OCI-LY3 (cell line): ENCODE data around the gene MGAT5B.

Experiments
- H2AFZ ChIP-seq: fragments of 200-600, 300-600 bp; shearing (Covaris generic); 2 replicates; pipeline ENCODE4 v1.6.0; 2014; ENCODE audit warnings: antibody characterized with exemption, low read depth, low read length
- H3K27ac ChIP-seq: fragments of 200-600, 300-600 bp; sonication (generic); 2 replicates; pipeline ENCODE4 v1.5.1; 2014; ENCODE audit warnings: mild to moderate bottlenecking, low read length, moderate library complexity, mixed read lengths
- H3K27me3 ChIP-seq: fragments of 200-600, 300-600 bp; sonication (generic); 2 replicates; pipeline ENCODE4 v1.6.1; 2014; ENCODE audit warnings: low read depth, low read length, mixed read lengths
- H3K36me3 ChIP-seq: fragments of 200-600, 300-600 bp; sonication (generic); replicated peaks from 2 replicates; pipeline ENCODE3; 2014; ENCODE audit warnings: low read depth, low read length, mixed read lengths
- H3K4me1 ChIP-seq: fragments of 300-600, 200-600 bp; sonication (generic); 2 replicates; pipeline ENCODE4 v1.6.1; 2014; ENCODE audit warnings: low read length, mixed read lengths
- H3K4me2 ChIP-seq: fragments of 200-600, 300-600 bp; sonication (generic); 2 replicates; pipeline ENCODE4 v1.6.1; 2014; ENCODE audit warnings: low read length, mixed read lengths
- H3K4me3 ChIP-seq: fragments of 300-600, 200-600 bp; sonication (generic); 2 replicates; pipeline ENCODE4 v1.5.1; 2014; ENCODE audit warnings: antibody characterized with exemption, mild to moderate bottlenecking, low read length, moderate library complexity
- H3K79me2 ChIP-seq: fragments of 300-600, 200-600 bp; shearing (Covaris generic); 2 replicates; pipeline ENCODE4 v1.6.1; 2014; ENCODE audit warnings: mild to moderate bottlenecking, low read length, mixed read lengths
- H3K9ac ChIP-seq: fragments of 300-600, 200-600 bp; shearing (Covaris generic); 2 replicates; pipeline ENCODE4 v1.6.0; 2014; ENCODE audit warnings: mild to moderate bottlenecking, low read length, moderate library complexity
- H3K9me3 ChIP-seq: fragments of 200-600, 300-600 bp; shearing (Covaris generic); 2 replicates; pipeline ENCODE4 v1.6.1; 2014; ENCODE audit warnings: low read length, mixed read lengths; ENCODE audit not compliant: insufficient read depth
- H4K20me1 ChIP-seq: fragments of 200-600, 300-600 bp; sonication (generic); 2 replicates; pipeline ENCODE4 v1.6.1; 2016; ENCODE audit warnings: low read length, mixed read lengths; ENCODE audit not compliant: insufficient read depth
- CTCF ChIP-seq: fragments of 200-600, 300-600 bp; sonication (generic); IDR thresholded peaks from 2 replicates; pipeline ENCODE4 v1.5.1; 2014; ENCODE audit warnings: antibody characterized with exemption, low read length, low read depth
- EZH2phosphoT487 ChIP-seq: fragments of 200-600 bp; shearing (Covaris generic); IDR thresholded peaks from 2 replicates; pipeline ENCODE4 v1.6.1; 2018; ENCODE audit warnings: antibody characterized with exemption, mixed run types, low read depth

MGAT5B gene

DNA sequence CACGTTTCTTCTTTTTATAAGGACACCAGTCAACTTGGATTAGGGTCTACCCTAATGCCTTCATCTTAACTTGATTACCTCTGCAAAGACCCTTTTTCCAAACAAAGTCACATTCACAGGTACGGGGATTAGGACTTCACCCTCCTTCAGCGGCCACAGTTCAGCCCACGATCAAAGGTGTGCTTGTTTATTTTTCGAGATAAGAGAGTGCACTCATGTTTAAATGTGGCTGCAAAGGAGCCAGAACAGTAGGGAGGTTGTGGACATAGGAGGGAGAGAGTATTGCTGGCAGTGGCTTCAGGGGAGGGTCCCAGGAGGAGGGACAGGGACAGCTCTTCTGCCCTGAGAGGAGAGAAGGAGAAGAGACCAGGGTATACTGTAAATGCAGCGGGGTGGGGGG, 46.7 kb downstream of the MGAT5B start:
- Histone ChIP-seq H2AFZ (no peak overlapping the region), H3K79me2 (no peaks in the 10 kb centered on the region), H3K27me3 (peaks cover 15% of the 10 kb centered on the region), H3K9me3 (no peaks in the 10 kb centered on the region), H4K20me1 (no peaks in the 10 kb centered on the region), H3K4me1 (no peaks in the 10 kb centered on the region), H3K4me2 (no peak overlapping the region), H3K9ac (no peak overlapping the region), H3K27ac (no peak overlapping the region), H3K36me3 (no peaks in the 10 kb centered on the region), H3K4me3 (no peak overlapping the region)
- TF ChIP-seq EZH2phosphoT487 (no peak), CTCF (no peak)

DNA sequence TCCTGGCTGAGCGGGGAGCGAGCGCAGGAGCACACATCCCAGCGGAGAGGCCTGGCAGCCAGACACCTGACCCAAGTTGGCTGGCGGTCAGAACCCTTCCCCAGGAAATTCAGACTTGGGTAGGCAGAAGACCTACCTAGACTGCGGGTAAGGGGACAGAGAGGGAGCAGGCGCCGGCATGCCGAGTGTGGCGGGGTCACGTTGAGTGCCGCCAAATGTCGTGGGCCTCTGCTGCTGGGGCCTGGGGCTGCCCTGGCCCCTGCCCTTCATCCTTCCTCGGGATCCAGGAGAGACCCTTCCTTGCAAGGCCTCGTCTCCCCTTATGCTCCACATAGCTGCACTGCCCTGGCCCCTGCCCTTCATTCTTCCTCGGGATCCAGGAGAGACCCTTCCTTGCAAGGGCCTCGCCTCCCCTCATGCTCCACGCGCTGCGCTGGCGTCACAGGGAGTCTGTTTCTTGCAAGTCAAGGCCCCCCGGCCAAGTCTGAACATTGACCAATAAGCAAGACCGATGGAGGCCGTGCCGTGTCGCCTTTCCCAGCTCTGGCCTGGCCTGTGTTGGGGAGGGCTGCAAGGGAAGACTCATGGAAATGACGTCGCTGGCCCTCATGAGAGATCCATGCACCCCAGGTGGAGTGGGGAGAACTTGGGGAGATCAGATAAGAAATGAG, 47.8 kb downstream of the MGAT5B start:
- H3K79me2 ChIP-seq, result no peaks in the 10 kb centered on the region
- no peaks in the 10 kb centered on the region for H3K9me3 ChIP-seq
- H3K4me2 ChIP-seq, result no peak overlapping the region
- H3K27me3 ChIP-seq, result peaks cover 25% of the 10 kb centered on the region
- TF ChIP-seq CTCF (no peak), EZH2phosphoT487 (no peak)
- no peak overlapping the region for H2AFZ ChIP-seq
- no peak overlapping the region for H3K4me3 ChIP-seq
- no peak overlapping the region for H3K27ac ChIP-seq
- H3K4me1 ChIP-seq, result no peaks in the 10 kb centered on the region
- H3K36me3 ChIP-seq, result no peaks in the 10 kb centered on the region
- H4K20me1 ChIP-seq, result no peaks in the 10 kb centered on the region
- H3K9ac ChIP-seq, result no peak overlapping the region

DNA sequence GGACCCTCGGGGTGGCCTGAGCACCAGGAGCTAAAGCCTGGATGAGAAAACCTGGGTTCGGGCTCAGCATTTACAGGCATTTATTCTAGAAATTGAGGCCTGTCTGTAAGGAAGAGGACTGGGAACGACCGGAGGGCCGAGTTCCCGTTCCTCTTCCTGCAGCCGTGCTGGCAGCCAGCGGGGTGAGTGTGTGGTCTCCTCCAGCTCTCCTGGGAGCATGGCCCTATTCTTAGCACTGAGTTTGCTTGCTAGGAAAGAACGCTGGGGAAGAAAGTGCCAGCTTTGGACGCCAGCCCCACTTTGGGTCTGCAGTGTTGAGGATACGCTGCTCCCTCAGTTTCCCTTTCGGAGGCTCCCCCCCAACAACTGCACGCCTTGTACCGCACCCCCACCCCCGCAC, 49.6 kb downstream of the MGAT5B start:
- Histone ChIP-seq H3K4me3 (no peak overlapping the region), H3K9me3 (no peaks in the 10 kb centered on the region)
- TF ChIP-seq EZH2phosphoT487, result no peak
- no peak for TF ChIP-seq CTCF

DNA sequence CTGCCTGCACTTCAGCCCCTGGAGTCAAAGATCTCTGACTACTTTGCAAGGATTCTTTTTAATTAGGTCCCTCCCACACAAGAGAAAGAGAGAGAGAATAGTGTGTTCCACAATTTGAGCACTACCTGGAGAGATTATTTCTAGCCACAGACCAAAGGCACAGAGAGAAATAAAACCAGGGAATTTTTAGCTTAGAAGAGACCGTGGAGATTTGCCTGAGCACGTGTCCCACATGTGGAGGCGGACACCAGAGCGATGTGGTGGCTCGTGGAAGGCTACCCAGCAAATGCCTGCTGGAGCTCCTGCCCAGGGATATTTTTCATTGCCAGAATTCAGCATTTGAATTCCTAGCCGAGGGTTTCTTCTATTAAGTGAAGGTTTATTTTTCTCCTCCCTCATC, 50.6 kb downstream of the MGAT5B start:
- no peak overlapping the region for H2AFZ ChIP-seq
- H4K20me1 ChIP-seq, result no peaks in the 10 kb centered on the region
- H3K4me3 ChIP-seq, result no peak overlapping the region
- H3K27ac ChIP-seq, result no peak overlapping the region
- H3K4me2 ChIP-seq, result no peak overlapping the region
- no peak overlapping the region for H3K9ac ChIP-seq
- peaks cover 36% of the 10 kb centered on the region for H3K27me3 ChIP-seq
- H3K9me3 ChIP-seq, result no peaks in the 10 kb centered on the region
- no peaks in the 10 kb centered on the region for H3K4me1 ChIP-seq
- TF ChIP-seq CTCF, result no peak
- no peak for TF ChIP-seq EZH2phosphoT487
- H3K36me3 ChIP-seq, result no peaks in the 10 kb centered on the region
- no peaks in the 10 kb centered on the region for H3K79me2 ChIP-seq

More for the DNA sequence above, 49.6 kb downstream of the MGAT5B start:
- Histone ChIP-seq H3K36me3 (no peaks in the 10 kb centered on the region), H3K27me3 (peaks cover 36% of the 10 kb centered on the region), H3K27ac (no peak overlapping the region), H2AFZ (no peak overlapping the region), H3K4me2 (no peak overlapping the region), H3K4me1 (no peaks in the 10 kb centered on the region), H4K20me1 (no peaks in the 10 kb centered on the region), H3K9ac (no peak overlapping the region), H3K79me2 (no peaks in the 10 kb centered on the region)
